HUES48 (cell line): Measurements from ENCODE around the gene CPN2.

Experiments
- H3K27ac ChIP-seq: one replicate; pipeline ENCODE4 v1.7.0; 2013; ENCODE audit warnings: low read depth, low read length, inconsistent platforms
- H3K27me3 ChIP-seq: 2 replicates; pipeline ENCODE4 v1.6.1; 2013; ENCODE audit warnings: mild to moderate bottlenecking, low read length; ENCODE audit not compliant: control insufficient read depth, insufficient read depth
- H3K36me3 ChIP-seq: 2 replicates; pipeline ENCODE4 v1.6.1; 2013; ENCODE audit warnings: low read length; ENCODE audit not compliant: control insufficient read depth, insufficient read depth
- H3K4me1 ChIP-seq: 2 replicates; pipeline ENCODE4 v1.6.1; 2013; ENCODE audit warnings: mild to moderate bottlenecking, low read length; ENCODE audit not compliant: control insufficient read depth, insufficient read depth
- H3K4me3 ChIP-seq: 2 replicates; pipeline ENCODE4 v1.5.1; 2013; ENCODE audit warnings: mild to moderate bottlenecking, low read depth, low read length
- H3K9ac ChIP-seq: 2 replicates; pipeline ENCODE4 v1.6.1; 2013; ENCODE audit warnings: mild to moderate bottlenecking, low read depth, low read length, moderate library complexity
- H3K9me3 ChIP-seq: 2 replicates; pipeline ENCODE4 v1.6.1; 2013; ENCODE audit warnings: low read length; ENCODE audit not compliant: control insufficient read depth, insufficient read depth

The CPN2 gene

GRCh38 chr3:194339356-194339755 lies 11.8 kb downstream of the CPN2 start:
- Histone ChIP-seq H3K4me3 (no peak overlapping the region), H3K27me3 (peaks cover 22% of the 10 kb centered on the region), H3K27ac (peak overlapping the region; percentile 58), H3K9me3 (no peaks in the 10 kb centered on the region), H3K4me1 (peaks cover 17% of the 10 kb centered on the region), H3K36me3 (no peaks in the 10 kb centered on the region), H3K9ac (no peak overlapping the region)

DNA sequence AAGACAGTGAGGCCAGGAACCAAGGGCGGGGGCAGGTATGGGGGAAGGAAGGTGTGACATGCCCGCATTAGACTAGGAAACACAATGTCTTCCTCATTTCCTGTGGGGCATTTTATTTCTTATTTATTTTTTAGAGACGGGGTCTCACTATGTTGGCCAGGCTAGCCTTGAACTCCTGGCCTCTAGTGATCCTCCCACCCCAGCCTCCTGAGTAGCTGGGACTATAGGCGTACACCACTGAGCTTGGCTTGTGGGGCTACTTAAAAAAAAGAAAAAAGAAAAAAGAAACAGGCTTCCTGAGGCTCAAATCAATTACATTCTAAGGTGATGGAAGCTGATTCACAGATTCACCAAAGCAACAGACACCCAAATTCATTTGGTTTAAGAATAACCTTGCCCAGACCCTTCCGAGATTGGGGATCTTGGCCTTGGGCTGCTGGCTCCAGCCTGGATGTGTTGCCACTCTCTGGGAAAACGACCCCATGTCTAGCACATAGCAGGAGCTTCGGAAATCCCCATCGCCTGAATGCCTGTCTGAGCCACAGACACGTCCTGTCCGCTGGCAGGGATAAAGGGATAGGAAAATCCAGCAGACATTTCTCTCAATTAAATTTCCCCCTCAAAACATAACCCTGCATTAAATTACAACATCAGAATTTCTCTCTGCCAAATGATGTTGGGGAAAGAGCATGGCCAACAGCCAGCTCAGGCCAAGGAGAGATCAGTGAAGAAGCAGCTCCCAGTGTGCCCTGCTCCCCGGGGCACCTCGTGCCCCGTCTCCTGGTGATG lies 13.0 kb downstream of the CPN2 start:
- Histone ChIP-seq H3K4me3 (no peak overlapping the region), H3K27ac (no peak overlapping the region), H3K27me3 (peaks cover 24% of the 10 kb centered on the region), H3K9me3 (no peaks in the 10 kb centered on the region), H3K9ac (no peak overlapping the region), H3K4me1 (peaks cover 17% of the 10 kb centered on the region), H3K36me3 (no peaks in the 10 kb centered on the region)

- no peaks in the 10 kb centered on the region for H3K9me3 ChIP-seq
- H3K27ac ChIP-seq, result no peak overlapping the region
Measured at GRCh38 chr3:194336601-194337355, 14.3 kb downstream of the CPN2 start.

GRCh38 chr3:194333981-194334320 lies 17.2 kb downstream of the CPN2 start:
- H3K4me1 ChIP-seq, result no peaks in the 10 kb centered on the region
- no peak overlapping the region for H3K27ac ChIP-seq
- no peaks in the 10 kb centered on the region for H3K9me3 ChIP-seq
- no peak overlapping the region for H3K9ac ChIP-seq
- no peaks in the 10 kb centered on the region for H3K36me3 ChIP-seq
- no peak overlapping the region for H3K4me3 ChIP-seq
- H3K27me3 ChIP-seq, result peaks cover 23% of the 10 kb centered on the region

More at GRCh38 chr3:194336601-194337355, 14.3 kb downstream of the CPN2 start:
- Histone ChIP-seq H3K4me1 (peaks cover 17% of the 10 kb centered on the region), H3K9ac (no peak overlapping the region), H3K4me3 (no peak overlapping the region), H3K27me3 (peaks cover 29% of the 10 kb centered on the region), H3K36me3 (no peaks in the 10 kb centered on the region)

- no peak overlapping the region for H3K9ac ChIP-seq
- no peaks in the 10 kb centered on the region for H3K4me1 ChIP-seq
- peaks cover 23% of the 10 kb centered on the region for H3K27me3 ChIP-seq
- no peaks in the 10 kb centered on the region for H3K9me3 ChIP-seq
- peak overlapping the region; percentile 56 for H3K4me3 ChIP-seq
- H3K27ac ChIP-seq, result no peak overlapping the region
- H3K36me3 ChIP-seq, result no peaks in the 10 kb centered on the region
Measured at GRCh38 chr3:194333212-194333980, 17.7 kb downstream of the CPN2 start.

GRCh38 chr3:194332858-194333211 lies 18.3 kb downstream of the CPN2 start:
- H3K4me3 ChIP-seq, result no peak overlapping the region
- no peak overlapping the region for H3K27ac ChIP-seq
- peaks cover 23% of the 10 kb centered on the region for H3K27me3 ChIP-seq
- no peaks in the 10 kb centered on the region for H3K36me3 ChIP-seq
- no peak overlapping the region for H3K9ac ChIP-seq
- no peaks in the 10 kb centered on the region for H3K9me3 ChIP-seq
- H3K4me1 ChIP-seq, result no peaks in the 10 kb centered on the region

GRCh38 chr3:194330579-194330978 lies 20.5 kb downstream of the CPN2 start:
- H3K36me3 ChIP-seq, result no peaks in the 10 kb centered on the region
- H3K9me3 ChIP-seq, result no peaks in the 10 kb centered on the region
- H3K4me3 ChIP-seq, result no peak overlapping the region
- no peaks in the 10 kb centered on the region for H3K4me1 ChIP-seq
- no peak overlapping the region for H3K9ac ChIP-seq
- H3K27me3 ChIP-seq, result peaks cover 23% of the 10 kb centered on the region
- H3K27ac ChIP-seq, result no peak overlapping the region

GRCh38 chr3:194330160-194330559 lies 21.0 kb downstream of the CPN2 start:
- no peaks in the 10 kb centered on the region for H3K9me3 ChIP-seq
- no peak overlapping the region for H3K4me3 ChIP-seq
- no peak overlapping the region for H3K9ac ChIP-seq
- H3K27ac ChIP-seq, result no peak overlapping the region
- no peaks in the 10 kb centered on the region for H3K4me1 ChIP-seq
- peaks cover 23% of the 10 kb centered on the region for H3K27me3 ChIP-seq
- H3K36me3 ChIP-seq, result no peaks in the 10 kb centered on the region

- Histone ChIP-seq H3K4me3 (no peak overlapping the region), H3K4me1 (no peaks in the 10 kb centered on the region), H3K9ac (no peak overlapping the region), H3K27me3 (peaks cover 23% of the 10 kb centered on the region), H3K36me3 (no peaks in the 10 kb centered on the region), H3K27ac (no peak overlapping the region), H3K9me3 (0 out of 2 replicates have a peak, but pooled peaks cover 3% of the 10 kb centered on the region)
Measured at GRCh38 chr3:194329583-194329965, 21.6 kb downstream of the CPN2 start.

- Histone ChIP-seq H3K9me3 (0 out of 2 replicates have a peak, but pooled peaks cover 3% of the 10 kb centered on the region), H3K4me3 (no peak overlapping the region), H3K27me3 (peaks cover 19% of the 10 kb centered on the region), H3K27ac (no peak overlapping the region), H3K4me1 (no peaks in the 10 kb centered on the region), H3K9ac (no peak overlapping the region), H3K36me3 (no peaks in the 10 kb centered on the region)
Measured at GRCh38 chr3:194328942-194329582, 22.1 kb downstream of the CPN2 start.
